Glomerular endothelial cell (primary cell): ENCODE measurements around the gene NDUFA6. TPM values are rescaled to one million over a fixed set of nuclear protein-coding genes. Genes with fewer than 3 reads are reported as not detected.
"Not testable (repeated sequence)": the region's sequence is repeated elsewhere in the genome, so short reads cannot be mapped to it uniquely, and the experiment has no call there.

Experiments
- DNase-seq: peaks from one replicate; pipeline ENCODE4 v3.0.0-alpha.2; 2011; ENCODE audit warnings: low read depth, low spot score; ENCODE audit errors: extremely low read depth
- total RNA-seq: library from RNA; depleted of rRNA; stranded (reverse); fragments of >200 nt; gene quantifications from 2 replicates; pipeline ENCODE4 v1.2.3, GENCODE V29; 2015

NDUFA6 gene
- total RNA-seq, 1 donor from 2014 or later = 50.3 TPM

- no peak for DNase-seq
Observed at GRCh38 chr22:42114721-42115120, 24.1 kb upstream of the NDUFA6 start.

- not testable (repeated sequence) for DNase-seq
Observed at GRCh38 chr22:42112793-42113192, 22.2 kb upstream of the NDUFA6 start.

GRCh38 chr22:42111798-42112197 lies 21.2 kb upstream of the NDUFA6 start:
- no peak for DNase-seq

- no peak for DNase-seq
Observed at GRCh38 chr22:42108848-42109247, 18.3 kb upstream of the NDUFA6 start.

- not testable (repeated sequence) for DNase-seq
Observed at GRCh38 chr22:42104332-42104860, 13.8 kb upstream of the NDUFA6 start.

- DNase-seq = no peak
Observed at GRCh38 chr22:42101199-42101598, 10.6 kb upstream of the NDUFA6 start.

GRCh38 chr22:42091455-42091782 lies 847 bp upstream of the NDUFA6 start:
- no peak for DNase-seq

- no peak for DNase-seq
Observed at GRCh38 chr22:42086051-42086450, 4.5 kb downstream of the NDUFA6 start.

- no peak for DNase-seq
Observed at GRCh38 chr22:42084874-42085273, 5.7 kb downstream of the NDUFA6 start.

- DNase-seq = no peak
Observed at GRCh38 chr22:42083119-42083518, 7.5 kb downstream of the NDUFA6 start.

GRCh38 chr22:42080287-42080686 lies 10.3 kb downstream of the NDUFA6 start:
- no peak for DNase-seq

- DNase-seq = peak; percentile 89
Observed at GRCh38 chr22:42079319-42080251, 11.0 kb downstream of the NDUFA6 start, which contains the start of gene SMDT1. SMDT1 (plus strand) TSS chr22:42079700; CDS start chr22:42079769, 69 bp downstream.

- no peak for DNase-seq
Observed at GRCh38 chr22:42078469-42079318, 11.9 kb downstream of the NDUFA6 start.

- DNase-seq = no peak
Observed at GRCh38 chr22:42077486-42078125, 13.0 kb downstream of the NDUFA6 start.

GRCh38 chr22:42076764-42077485 lies 13.6 kb downstream of the NDUFA6 start:
- no peak for DNase-seq

GRCh38 chr22:42074846-42075676 lies 15.5 kb downstream of the NDUFA6 start:
- no peak for DNase-seq

GRCh38 chr22:42074132-42074811 lies 16.3 kb downstream of the NDUFA6 start, which contains the start of gene PHETA2:
PHETA2 (plus strand) TSS chr22:42074248; CDS start chr22:42077294, 3,046 bp downstream.
- no peak for DNase-seq

GRCh38 chr22:42073621-42074041 lies 16.9 kb downstream of the NDUFA6 start:
- no peak for DNase-seq
